Measurements from ENCODE around the gene FBL.
"Not testable (repeated sequence)": the region's sequence is repeated elsewhere in the genome, so short reads cannot be mapped to it uniquely, and the experiment has no call there.

GRCh38 chr19:39808688-39809087 lies 37.5 kb downstream of the FBL start:
- TF ChIP-seq CTCF (conservative IDR thresholded peaks at IDR 0.05; ENCODE audit: low read length); EZH2phosphoT487 (IDR thresholded peaks at IDR 0.05; ENCODE audit: borderline replicate concordance, low read depth, low read length): not testable (repeated sequence)
